Measurements from ENCODE around the gene UBAC2. TPM values are rescaled to one million over a fixed set of nuclear protein-coding genes. Genes with fewer than 3 reads are reported as not detected.
"Not testable (repeated sequence)": the region's sequence is repeated elsewhere in the genome, so short reads cannot be mapped to it uniquely, and the experiment has no call there.

UBAC2 gene
- total RNA-seq, 3 donors from 2014 or later = 57.4 to 74.2 (median 67.5) TPM

- TF ChIP-seq, protein P1, sequence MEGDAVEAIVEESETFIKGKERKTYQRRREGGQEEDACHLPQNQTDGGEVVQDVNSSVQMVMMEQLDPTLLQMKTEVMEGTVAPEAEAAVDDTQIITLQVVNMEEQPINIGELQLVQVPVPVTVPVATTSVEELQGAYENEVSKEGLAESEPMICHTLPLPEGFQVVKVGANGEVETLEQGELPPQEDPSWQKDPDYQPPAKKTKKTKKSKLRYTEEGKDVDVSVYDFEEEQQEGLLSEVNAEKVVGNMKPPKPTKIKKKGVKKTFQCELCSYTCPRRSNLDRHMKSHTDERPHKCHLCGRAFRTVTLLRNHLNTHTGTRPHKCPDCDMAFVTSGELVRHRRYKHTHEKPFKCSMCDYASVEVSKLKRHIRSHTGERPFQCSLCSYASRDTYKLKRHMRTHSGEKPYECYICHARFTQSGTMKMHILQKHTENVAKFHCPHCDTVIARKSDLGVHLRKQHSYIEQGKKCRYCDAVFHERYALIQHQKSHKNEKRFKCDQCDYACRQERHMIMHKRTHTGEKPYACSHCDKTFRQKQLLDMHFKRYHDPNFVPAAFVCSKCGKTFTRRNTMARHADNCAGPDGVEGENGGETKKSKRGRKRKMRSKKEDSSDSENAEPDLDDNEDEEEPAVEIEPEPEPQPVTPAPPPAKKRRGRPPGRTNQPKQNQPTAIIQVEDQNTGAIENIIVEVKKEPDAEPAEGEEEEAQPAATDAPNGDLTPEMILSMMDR (IDR thresholded peaks at IDR 0.05) = no peak
- ATAC-seq (no peak), DNase-seq (no peak)
- peaks cover 5% of the 10 kb centered on the region for H3K4me1 ChIP-seq (ENCODE audit: low read depth)
- no peaks in the 10 kb centered on the region for H3K36me3 ChIP-seq (ENCODE audit: low read depth)
- H3K4me3 ChIP-seq = no peak overlapping the region
- no peaks in the 10 kb centered on the region for H3K9me3 ChIP-seq
- intact Hi-C loops (cut with DNase I, micrococcal nuclease) = no loop called here
Measured at GRCh38 chr13:99407906-99408702, 207.4 kb downstream of the UBAC2 start.

DNA sequence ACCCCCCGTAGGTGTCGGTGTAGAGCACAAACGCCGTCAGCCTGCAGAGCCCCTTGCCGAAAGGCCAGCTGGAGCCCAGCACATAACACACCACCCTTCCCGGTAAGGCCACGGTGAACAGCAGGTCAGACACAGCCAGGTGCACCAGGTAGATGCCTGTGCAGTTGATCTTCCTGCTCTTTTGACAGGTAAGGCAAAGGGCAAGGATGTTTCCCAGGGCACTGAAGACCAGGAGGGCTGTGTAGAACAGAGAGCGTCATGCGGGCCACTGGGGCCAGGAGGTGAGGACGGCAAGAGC lies 208.0 kb downstream of the UBAC2 start:
- ATAC-seq = no peak

GRCh38 chr13:99409461-99410083 lies 208.9 kb downstream of the UBAC2 start:
- H3K9me3 ChIP-seq; DNase-seq; H3K36me3 ChIP-seq (ENCODE audit: low read depth); H3K4me1 ChIP-seq (ENCODE audit: low read depth); intact Hi-C loops (cut with DNase I, micrococcal nuclease); ATAC-seq; H3K4me3 ChIP-seq: not testable (repeated sequence)

More for the DNA sequence above, 208.0 kb downstream of the UBAC2 start:
- H3K4me1 ChIP-seq (ENCODE audit: low read depth) = peaks cover 5% of the 10 kb centered on the region
- H3K4me3 ChIP-seq = no peak overlapping the region
- H3K36me3 ChIP-seq (ENCODE audit: low read depth) = no peaks in the 10 kb centered on the region
- TF ChIP-seq, protein P1 (IDR thresholded peaks at IDR 0.05) = no peak
- no peaks in the 10 kb centered on the region for H3K9me3 ChIP-seq
- DNase-seq = no peak
- intact Hi-C loops (cut with DNase I, micrococcal nuclease) = no loop called here

GRCh38 chr13:99410646-99411475 lies 210.2 kb downstream of the UBAC2 start:
- H3K36me3 ChIP-seq (ENCODE audit: low read depth); ATAC-seq; H3K4me1 ChIP-seq (ENCODE audit: low read depth); DNase-seq; H3K4me3 ChIP-seq; H3K9me3 ChIP-seq; intact Hi-C loops (cut with DNase I, micrococcal nuclease): not testable (repeated sequence)

GRCh38 chr13:99412856-99413255 lies 212.2 kb downstream of the UBAC2 start:
- intact Hi-C loops (cut with DNase I, micrococcal nuclease) = no loop called here
- no peaks in the 10 kb centered on the region for H3K36me3 ChIP-seq (ENCODE audit: low read depth)
- no peak for DNase-seq
- no peaks in the 10 kb centered on the region for H3K4me1 ChIP-seq (ENCODE audit: low read depth)
- H3K9me3 ChIP-seq = no peaks in the 10 kb centered on the region
- H3K4me3 ChIP-seq = no peak overlapping the region
- ATAC-seq = no peak
- TF ChIP-seq, protein P1 (IDR thresholded peaks at IDR 0.05) = no peak

DNA sequence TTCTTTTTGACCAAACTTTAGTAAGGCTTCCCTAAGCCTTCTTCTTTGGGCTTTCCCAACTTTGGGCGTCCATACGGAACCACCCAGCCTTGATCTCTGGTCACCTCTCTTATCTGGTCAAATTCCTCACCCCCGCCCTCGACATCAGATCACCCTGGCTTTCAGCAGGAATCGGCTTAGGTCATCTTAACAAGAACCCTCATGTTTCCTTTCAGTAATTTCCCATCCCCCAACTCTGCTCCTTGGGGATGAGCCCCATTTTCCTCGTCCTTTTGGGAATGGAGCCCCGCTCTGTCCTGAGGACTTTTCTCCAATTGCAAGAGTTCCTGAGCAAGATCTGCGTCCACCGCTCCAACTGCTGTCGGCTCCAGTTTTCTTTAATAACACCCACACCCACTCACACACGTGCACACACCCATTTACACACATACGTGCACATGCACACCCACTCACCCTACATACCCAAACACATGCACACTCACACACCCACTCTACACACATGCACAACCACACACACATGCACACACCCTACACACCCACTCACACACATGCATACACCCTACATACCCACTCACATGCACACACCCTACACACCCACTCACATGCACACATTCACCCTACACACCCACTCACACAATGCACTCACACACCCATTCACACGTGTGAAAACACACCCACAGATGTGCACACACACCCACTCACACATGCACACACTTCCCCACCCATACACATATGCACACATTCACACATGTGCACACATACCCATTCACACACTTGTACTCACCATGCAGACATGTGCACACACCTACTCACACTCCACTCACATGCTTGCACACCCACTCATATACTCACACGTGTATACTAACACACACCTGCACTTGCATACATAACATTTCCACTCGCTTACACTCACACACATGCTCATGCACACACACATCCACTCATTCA lies 213.7 kb downstream of the UBAC2 start:
- H3K4me1 ChIP-seq (ENCODE audit: low read depth) = no peaks in the 10 kb centered on the region
- no peak overlapping the region for H3K4me3 ChIP-seq
- DNase-seq = no peak
- H3K9me3 ChIP-seq = no peaks in the 10 kb centered on the region
- no peak for ATAC-seq
- H3K36me3 ChIP-seq (ENCODE audit: low read depth) = no peaks in the 10 kb centered on the region
- intact Hi-C loops (cut with DNase I, micrococcal nuclease) = no loop called here
- TF ChIP-seq, protein P1 (IDR thresholded peaks at IDR 0.05) = no peak
